Thoracic aorta (tissue), 2 donors: ENCODE data around the gene DNAJC13. TPM values are rescaled to one million over a fixed set of nuclear protein-coding genes. Genes with fewer than 3 reads are reported as not detected.

Experiments used
- ATAC-seq: fragments of 150-250 bp; one replicate; pipeline ENCODE4 v1.8.0; 2017; ENCODE audit warnings: low read depth; ENCODE audit not compliant: insufficient number of reproducible peaks, low FRiP score
- DNase-seq: peaks from one replicate; pipeline ENCODE4 v3.0.0-alpha.2; 2020; ENCODE audit warnings: low spot score
- H3K27ac ChIP-seq, 2 donors: fragments of 200-600 bp; sonication (generic); 1 replicate in 1 of 2; 2 replicates in 1 of 2; pipeline ENCODE4 v1.5.1; 2016; ENCODE audit warnings: mild to moderate bottlenecking in 2 of 2, moderate library complexity in 2 of 2
- H3K27me3 ChIP-seq: fragments of 200-600 bp; sonication (generic); replicated peaks from 2 replicates; pipeline ENCODE4 v1.6.0; 2016; ENCODE audit warnings: mild to moderate bottlenecking; ENCODE audit not compliant: insufficient read depth
- H3K36me3 ChIP-seq: fragments of 200-600 bp; sonication (generic); one replicate; pipeline ENCODE4 v1.5.1; 2016
- H3K4me1 ChIP-seq, 2 donors: fragments of 200-600 bp; sonication (generic); 1 replicate in 1 of 2; 2 replicates in 1 of 2; pipeline versions ENCODE4 v1.5.1 to v1.6.0; 2016; ENCODE audit warnings: low read depth in 2 of 2, mild to moderate bottlenecking in 1 of 2; ENCODE audit not compliant: control insufficient read depth in 1 of 2
- H3K4me3 ChIP-seq: fragments of 200-600 bp; sonication (generic); 2 replicates; pipeline ENCODE4 v1.5.1; 2016; ENCODE audit warnings: mild to moderate bottlenecking
- H3K9me3 ChIP-seq: fragments of 200-600 bp; sonication (generic); 2 replicates; pipeline ENCODE4 v1.5.1; 2016
- CTCF ChIP-seq: fragments of 200-600 bp; sonication (generic); IDR thresholded peaks from one replicate; pipeline ENCODE4 v1.5.1; 2019; ENCODE audit warnings: antibody characterized with exemption
- total RNA-seq, 2 donors: library from RNA; depleted of rRNA; stranded (reverse); fragments of >200 nt; gene quantifications; one replicate each; pipeline versions ENCODE4 v1.1.0 to v1.2.3, GENCODE V29; 2016

Gene DNAJC13
- total RNA-seq, 2 donors from 2014 or later: 47.4 to 49.5 TPM

GRCh38 chr3:132545471-132545870 lies 128.2 kb downstream of the DNAJC13 start:
- Histone ChIP-seq H3K27me3 (no peaks in the 10 kb centered on the region), H3K4me1 (peaks cover 9 to 11% of the 10 kb centered on the region in 2 donors), H3K9me3 (no peaks in the 10 kb centered on the region), H3K27ac (no peak overlapping the region), H3K36me3 (peaks cover under 1% of the 10 kb centered on the region), H3K4me3 (no peak overlapping the region)
- TF ChIP-seq CTCF: no peak
- ATAC-seq: no peak
- no peak for DNase-seq

- DNase-seq (no peak), ATAC-seq (no peak)
- peaks cover 18 to 22% of the 10 kb centered on the region in 2 donors for H3K4me1 ChIP-seq
- H3K27ac ChIP-seq: no peak overlapping the region
- no peaks in the 10 kb centered on the region for H3K9me3 ChIP-seq
- no peak for TF ChIP-seq CTCF
- H3K4me3 ChIP-seq: no peak overlapping the region
- H3K27me3 ChIP-seq: no peaks in the 10 kb centered on the region
- no peaks in the 10 kb centered on the region for H3K36me3 ChIP-seq
These were observed 131.9 kb downstream of the DNAJC13 start for GRCh38 chr3:132549169-132549568.

GRCh38 chr3:132549890-132550578 lies 132.7 kb downstream of the DNAJC13 start:
- H3K4me1 ChIP-seq: peaks cover 18 to 22% of the 10 kb centered on the region in 2 donors
- H3K9me3 ChIP-seq: no peaks in the 10 kb centered on the region
- no peak for ATAC-seq
- TF ChIP-seq CTCF: no peak
- no peaks in the 10 kb centered on the region for H3K36me3 ChIP-seq
- H3K27ac ChIP-seq: peak overlapping the region; percentile 12 to 30
- H3K4me3 ChIP-seq: no peak overlapping the region
- DNase-seq: no peak
- H3K27me3 ChIP-seq: no peaks in the 10 kb centered on the region

GRCh38 chr3:132550579-132551305 lies 133.4 kb downstream of the DNAJC13 start:
- Histone ChIP-seq H3K9me3 (no peaks in the 10 kb centered on the region), H3K4me1 (peaks cover 18 to 19% of the 10 kb centered on the region in 2 donors), H3K27ac (peak overlapping the region; percentile 12 to 30), H3K27me3 (no peaks in the 10 kb centered on the region), H3K4me3 (no peak overlapping the region), H3K36me3 (no peaks in the 10 kb centered on the region)
- DNase-seq (no peak), ATAC-seq (peak; percentile 52)
- no peak for TF ChIP-seq CTCF

- DNase-seq (no peak), ATAC-seq (no peak)
- Histone ChIP-seq H3K27ac (no peak overlapping the region), H3K36me3 (no peaks in the 10 kb centered on the region), H3K9me3 (no peaks in the 10 kb centered on the region), H3K4me3 (no peak overlapping the region), H3K27me3 (no peaks in the 10 kb centered on the region), H3K4me1 (peaks cover 18 to 19% of the 10 kb centered on the region in 2 donors)
- no peak for TF ChIP-seq CTCF
These were observed 136.5 kb downstream of the DNAJC13 start for GRCh38 chr3:132553826-132554225.
